GM12872 (cell line): ENCODE results near the gene SSRP1.

Experiments
- CTCF ChIP-seq: IDR thresholded peaks from 3 replicates; pipeline ENCODE4 v1.5.1; 2011; ENCODE audit warnings: low read depth, mild to moderate bottlenecking, low read length, moderate library complexity; ENCODE audit not compliant: insufficient read depth

Gene SSRP1

DNA sequence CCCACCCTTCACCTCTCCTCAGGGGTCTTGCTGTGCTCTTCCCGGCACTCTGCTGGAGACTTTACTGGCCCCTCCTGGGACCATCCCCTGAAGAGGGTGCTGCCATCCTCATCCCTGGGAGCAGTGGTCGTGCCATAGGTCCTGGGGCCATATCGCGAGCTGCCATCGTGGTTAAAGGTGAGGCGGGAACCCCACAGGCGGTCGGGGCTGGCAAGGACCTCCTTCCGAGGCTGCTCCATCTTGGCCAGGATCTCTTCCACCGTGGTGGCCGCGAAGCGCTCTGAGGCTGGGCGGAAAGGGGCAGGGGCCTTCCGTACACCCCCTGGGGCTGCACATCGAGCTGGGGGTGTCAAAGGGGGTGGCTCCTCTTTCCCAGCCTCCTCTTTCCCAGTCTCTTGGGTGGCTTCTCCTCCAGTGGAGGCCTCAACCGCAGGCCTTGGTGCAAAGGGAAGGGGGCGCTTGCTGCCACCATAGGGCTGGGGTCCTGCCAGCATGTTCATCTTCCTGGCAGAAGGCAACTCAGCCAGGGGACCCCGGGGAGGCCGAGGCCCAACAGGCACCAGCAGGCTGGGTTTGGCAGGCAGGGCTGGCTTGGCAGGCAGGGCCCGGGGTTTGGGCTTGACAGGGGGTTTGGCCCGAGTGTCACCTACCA is 15.5 kb downstream of the SSRP1 start:
- TF ChIP-seq CTCF = no peak

DNA sequence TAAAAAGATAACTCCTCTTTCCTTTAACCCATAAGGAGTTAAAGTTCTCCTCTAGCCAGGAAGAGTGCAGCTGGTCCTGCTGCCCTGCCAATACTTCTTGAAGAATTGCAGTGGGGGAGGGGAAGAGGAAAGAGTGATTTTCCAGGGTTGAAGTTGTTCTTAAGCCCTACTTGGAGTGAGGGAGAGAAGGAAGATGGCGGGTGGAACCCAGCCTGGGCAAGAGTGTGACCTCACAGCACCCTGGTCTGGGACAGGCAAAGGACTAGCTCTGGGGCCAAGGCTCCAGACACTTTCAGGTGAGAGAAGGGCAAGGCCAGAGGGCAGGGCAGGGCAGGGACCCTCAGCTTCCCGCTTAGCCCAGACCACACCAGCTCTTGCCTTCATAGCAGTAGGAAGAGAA is 17.5 kb downstream of the SSRP1 start:
- no peak for TF ChIP-seq CTCF

GRCh38 chr11:57316017-57316416 is 19.7 kb downstream of the SSRP1 start:
- no peak for TF ChIP-seq CTCF

- TF ChIP-seq CTCF = no peak
These were observed 20.2 kb downstream of the SSRP1 start for GRCh38 chr11:57315491-57315890.

DNA sequence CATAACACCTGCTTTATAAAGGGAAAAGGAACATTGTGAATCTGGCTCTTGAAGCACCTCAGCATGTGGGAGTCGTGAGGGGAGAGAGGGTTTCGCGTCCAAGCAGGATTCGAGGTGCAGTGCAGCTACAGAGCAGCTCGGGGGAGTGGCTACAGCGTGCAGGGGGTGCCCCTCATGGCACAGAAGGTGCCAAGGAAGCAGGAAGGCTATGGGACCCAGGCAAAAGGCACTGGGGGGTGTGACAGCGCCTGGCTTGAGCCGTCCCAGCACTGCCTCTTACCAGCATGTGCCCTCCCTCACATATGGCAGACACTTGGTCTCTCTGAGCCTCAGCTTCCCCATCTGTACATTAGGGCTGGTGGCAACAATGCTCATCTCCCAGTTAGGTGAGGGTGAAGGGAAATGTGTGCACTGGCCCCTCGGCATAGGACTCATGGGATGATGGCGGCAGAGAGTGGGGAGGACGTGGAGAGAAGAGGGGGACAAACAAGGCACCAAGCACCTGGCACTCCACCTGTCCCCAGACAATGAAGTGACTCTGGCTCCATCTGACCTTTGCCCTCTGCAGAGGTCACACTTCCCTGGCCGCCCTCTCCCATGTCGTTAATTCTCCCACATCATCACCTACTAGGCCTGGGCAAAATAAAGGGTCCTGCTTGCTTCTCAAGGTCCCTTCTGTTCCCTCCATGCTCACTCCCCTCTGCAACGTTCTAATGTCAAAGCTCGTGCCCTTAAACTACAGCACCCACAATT is 21.3 kb downstream of the SSRP1 start:
- no peak for TF ChIP-seq CTCF

GRCh38 chr11:57313788-57314135 is 21.9 kb downstream of the SSRP1 start:
- TF ChIP-seq CTCF = no peak

DNA sequence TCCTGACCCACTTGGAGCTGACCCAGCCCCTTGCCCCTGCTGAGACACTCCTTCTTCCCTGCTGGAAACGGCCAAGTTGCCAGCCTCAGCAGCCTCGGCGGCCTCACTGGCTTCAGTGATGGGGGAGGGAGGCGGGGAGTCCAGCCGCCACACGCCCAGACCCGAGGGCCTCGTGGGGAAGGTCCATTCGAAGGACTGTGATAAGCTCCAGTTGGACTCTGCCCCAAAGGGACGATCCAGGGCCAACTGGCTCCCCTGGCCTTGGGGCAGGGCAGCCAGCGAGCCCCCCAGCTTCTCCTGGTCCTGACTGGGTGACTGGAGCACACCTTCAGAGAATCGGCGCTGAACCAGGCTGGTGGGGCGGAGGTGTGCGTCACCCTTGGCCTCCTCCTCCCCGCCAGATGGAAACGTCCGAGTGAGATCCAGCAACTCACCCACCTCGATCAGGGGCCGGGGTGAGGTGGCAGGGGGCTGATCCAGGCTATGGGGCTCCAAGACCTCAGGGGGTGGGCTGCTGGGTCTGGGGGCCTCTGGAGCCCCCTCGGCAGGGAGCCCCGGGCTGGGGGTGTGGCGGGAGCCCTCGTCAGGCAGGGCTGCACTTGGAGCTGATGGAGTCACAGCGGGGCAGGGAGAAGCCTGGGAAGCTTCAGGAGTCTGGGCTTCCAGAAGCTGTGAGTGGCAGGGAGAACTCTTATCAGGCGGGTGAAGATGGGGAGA is 22.5 kb downstream of the SSRP1 start:
- no peak for TF ChIP-seq CTCF
